Measurements from ENCODE around the gene C16orf92.
A peak's percentile ranks its signal among the peaks of the same experiment; 100 is the strongest.

The C16orf92 gene

DNA sequence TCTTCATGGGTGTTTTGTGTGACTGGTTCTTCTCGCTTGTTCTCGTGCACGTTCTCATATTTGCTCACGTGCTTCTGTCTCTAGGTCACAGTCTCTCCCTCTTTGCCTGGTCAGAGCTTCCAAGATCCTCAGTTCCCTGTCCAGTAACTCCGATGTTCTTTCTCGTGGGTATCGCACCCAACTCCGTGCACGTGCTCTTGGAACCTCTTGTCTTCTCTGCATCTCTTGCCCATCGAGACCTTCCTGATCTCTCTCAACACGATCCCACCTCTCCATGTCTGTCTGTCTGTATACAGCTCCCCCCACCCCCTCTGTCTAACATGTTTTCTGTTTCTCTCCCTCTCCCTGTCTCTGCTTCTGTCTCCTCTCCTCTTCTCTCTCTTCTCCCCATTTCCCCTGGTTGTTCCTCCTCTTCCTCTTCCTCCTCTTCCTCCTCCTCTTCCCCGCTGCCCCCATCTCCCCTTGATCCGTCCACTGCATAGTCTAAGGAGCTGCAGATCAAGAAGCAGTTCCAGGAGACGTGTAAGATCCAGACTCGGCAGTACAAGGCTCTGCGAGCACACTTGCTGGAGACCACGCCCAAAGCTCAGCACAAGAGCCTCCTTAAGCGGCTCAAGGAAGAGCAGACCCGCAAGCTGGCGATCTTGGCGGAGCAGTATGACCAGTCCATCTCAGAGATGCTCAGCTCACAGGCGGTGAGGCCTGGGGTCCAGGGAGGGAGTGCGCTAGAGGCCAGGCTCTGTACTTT lies 33.7 kb upstream of the C16orf92 start:
- no peak for DNase-seq

DNA sequence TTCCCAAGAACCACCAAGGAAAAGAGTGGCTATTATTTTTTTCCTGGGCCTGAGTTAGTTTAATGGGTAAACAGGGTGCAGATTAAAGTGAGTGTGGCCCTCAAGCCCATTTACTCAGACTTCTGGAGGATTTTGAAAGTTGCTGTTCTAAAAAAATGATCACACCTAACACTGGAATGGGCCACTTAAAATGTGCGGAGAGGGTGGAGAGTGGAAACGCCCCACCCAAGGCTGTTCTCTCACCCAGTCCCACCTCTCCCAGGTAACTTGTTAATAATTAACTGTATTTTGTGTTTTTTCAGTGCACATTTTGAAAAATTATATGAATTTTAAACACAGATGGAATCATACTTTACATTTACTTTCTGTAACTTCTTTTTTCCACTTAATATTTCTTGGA lies 33.0 kb upstream of the C16orf92 start:
- no peak for DNase-seq

DNA sequence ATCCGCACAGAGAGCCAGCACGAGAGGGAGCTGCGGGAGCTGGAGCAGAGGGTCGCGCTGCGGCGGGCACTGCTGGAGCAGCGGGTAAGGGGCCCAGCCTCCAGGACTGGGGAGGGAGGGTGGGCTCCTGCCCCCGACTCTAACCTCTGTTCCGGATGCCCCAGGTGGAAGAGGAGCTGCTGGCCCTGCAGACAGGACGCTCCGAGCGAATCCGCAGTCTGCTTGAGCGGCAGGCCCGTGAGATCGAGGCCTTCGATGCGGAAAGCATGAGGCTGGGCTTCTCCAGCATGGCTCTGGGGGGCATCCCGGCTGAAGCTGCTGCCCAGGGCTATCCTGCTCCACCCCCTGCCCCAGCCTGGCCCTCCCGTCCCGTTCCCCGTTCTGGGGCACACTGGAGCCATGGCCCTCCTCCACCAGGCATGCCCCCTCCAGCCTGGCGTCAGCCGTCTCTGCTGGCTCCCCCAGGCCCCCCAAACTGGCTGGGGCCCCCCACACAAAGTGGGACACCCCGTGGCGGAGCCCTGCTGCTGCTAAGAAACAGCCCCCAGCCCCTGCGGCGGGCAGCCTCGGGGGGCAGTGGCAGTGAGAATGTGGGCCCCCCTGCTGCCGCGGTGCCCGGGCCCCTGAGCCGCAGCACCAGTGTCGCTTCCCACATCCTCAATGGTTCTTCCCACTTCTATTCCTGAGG lies 32.0 kb upstream of the C16orf92 start:
- no peak for DNase-seq

DNA sequence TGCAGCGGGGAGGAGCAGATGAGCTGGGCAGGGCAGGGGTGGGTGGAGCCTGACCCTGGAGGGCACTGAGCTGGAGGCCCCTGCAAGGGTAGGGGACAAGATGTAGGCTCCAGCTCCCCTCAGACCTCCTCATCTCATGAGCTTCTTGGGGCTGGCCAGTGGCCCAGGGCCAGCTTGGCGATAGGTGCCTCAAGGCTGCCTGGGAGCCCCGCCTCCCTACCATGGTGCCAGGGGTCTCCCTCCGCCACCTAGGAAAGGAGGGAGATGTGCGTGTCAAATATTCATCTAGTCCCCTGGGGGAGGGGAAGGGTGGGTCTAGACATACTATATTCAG lies 31.5 kb upstream of the C16orf92 start:
- no peak for DNase-seq

DNA sequence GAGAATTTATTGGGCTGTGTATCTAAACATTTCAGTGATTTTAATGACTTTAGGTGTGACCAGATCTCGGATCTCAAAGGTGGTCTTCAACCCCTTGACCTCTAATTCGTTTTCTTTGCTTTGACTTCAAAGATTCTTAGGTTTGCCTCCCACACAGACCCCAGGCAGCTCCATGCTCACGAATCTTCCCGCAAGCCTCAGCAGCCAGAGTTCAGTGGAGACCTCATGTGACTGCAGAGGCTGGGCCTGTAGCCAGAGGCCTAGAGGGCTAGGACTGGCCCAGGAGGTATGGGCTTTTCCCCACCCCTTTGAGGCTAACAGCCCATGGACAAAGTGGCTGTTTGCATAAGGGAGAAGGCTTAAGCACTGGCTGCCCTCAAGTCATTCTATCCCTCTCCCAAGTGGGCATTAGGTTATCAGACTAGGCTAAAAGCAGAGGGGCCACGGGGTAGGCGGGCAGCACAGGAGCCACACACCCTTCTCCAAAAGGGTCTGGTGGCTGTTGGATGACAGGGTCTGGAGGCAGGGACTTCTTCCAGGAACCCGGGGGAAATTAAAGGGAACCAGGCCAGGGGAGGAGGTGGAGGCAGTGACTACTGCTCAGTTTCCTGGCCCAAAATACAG lies 30.5 kb upstream of the C16orf92 start:
- no peak for DNase-seq

DNA sequence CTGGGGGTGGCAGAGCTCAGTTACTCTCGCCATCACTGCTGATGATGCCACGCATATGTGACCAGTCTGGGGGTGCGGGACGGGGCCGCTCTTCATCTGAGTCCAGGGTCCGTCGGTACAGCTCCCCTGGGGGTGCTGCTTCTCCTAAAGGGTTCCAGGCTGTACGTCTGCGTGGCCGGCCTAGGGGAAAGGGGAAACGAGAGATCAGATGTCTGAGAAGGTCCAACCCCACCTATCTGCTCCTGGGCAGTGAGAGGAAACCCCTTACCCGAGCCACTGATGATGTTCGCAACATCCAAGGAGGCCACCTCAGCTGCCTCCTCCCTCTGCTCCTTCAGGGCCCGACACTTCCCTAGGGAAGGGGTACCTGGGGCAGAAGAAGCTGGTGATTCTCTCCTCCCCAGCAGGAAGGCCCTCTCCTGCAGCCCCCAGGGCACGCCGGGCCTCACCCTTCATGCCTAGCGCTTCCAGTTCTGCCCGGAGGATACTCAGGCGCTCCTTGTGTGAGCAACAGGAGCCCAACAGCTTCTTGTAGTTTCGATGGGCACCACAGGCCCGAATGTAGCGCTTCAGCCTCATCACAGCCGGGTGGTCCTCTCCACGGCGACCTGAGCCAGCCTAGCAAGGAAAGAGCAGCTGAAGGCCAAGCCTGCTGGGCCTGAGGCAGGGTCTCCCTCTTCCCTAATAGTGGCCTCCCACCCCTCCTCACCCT lies 29.7 kb upstream of the C16orf92 start:
- no peak for DNase-seq

DNA sequence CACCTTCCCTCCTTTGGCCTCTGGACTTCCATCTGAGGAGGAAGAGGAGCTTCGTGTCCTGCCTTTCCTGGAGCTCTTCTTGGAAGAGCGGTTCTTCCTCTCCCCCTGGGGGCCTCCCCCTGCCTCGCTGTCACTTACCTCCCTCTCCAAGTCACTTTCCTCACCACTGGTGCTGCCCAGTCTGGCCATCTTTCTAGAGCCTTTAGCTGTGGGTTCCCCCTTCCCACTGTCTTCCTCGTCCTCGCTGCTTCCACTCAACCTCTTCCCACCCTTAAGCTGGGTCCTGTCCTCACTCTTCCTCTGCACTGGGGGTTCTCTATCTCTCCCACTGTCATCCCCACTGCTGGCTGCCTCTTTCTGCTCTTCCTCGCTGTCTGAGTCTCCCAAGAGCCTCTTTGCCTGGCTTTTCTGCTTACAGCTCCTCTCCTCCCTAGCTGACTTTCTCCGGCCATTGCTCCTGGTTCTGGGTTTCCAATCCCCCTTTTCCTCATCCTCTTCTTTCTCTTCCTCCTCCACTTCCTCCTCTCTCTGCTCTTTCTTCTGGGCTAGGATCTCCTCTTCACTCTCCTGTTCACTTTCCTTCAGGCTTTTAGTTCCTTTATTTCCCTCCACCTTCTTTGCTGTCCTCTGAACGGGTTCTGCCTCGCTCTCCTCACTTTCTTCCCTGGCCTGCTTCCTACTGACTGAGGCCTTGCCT lies 28.9 kb upstream of the C16orf92 start:
- DNase-seq, result no peak

DNA sequence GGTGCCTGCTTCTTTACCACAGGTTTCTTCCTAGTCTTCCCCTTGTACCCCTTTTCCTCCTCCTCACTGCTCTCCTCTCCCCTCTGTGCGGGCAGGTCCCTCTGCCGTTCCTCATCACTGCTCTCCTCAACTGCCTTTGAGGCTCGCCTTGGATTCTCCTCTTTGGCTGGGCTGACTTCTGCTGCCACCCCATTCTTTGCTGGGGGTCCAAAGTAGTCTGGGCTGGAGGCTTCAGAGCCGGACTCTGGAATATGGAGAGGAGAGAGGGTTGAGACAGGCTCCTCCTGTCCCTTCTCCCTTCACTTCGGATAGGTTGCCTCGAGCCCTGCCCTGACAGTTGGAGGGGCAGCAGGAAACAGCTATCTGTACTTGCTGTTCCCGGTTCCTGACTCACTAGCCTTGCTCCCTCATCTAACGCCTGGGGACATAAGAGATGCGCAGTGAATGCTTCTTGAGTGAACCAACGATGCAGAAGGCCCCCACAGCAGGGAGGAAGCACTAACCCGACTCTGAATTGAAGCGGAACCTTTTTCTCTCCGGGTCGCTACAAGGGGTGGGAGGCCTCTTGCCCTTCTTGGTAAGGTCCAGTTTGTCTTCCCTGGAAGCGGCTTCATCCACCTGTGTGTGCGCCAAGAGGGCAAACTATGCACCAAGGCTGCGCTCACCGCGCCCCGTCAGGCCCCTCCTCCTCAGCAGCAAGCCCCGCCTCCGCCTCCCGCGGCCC lies 28.2 kb upstream of the C16orf92 start:
- no peak for DNase-seq

DNA sequence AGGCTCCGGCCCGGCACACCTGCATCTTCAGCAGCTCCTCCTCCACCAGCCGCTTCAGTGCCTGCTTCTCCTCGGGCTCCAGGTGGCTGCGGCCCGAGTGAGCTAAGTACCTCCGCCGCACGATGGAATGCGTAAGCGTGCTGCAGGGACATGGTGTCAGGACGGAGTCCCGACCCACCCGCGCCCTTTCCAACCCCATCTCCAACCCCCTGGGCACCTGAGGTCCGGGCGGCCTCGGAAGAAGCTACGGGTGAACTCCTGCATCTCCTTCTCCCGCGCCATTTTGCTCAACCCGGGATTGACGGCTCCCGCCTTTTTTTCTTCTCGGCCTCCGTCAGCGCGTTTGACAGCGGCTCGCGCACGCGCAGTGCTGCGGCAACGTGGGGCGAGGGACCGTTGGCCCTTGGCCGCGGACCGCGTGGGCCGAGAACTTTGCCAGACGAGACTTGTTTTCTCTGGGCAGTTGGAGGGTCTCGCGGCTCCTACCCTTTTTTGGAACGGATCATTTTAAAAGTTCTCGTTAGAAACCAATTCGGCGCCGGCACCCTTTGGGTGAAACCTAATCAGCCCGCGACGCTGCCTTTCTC lies 27.6 kb upstream of the C16orf92 start, which contains the start of gene HIRIP3:
TSS of gene HIRIP3 (minus strand) at position 294 of the 587 bp plus-strand sequence. CDS start at position 282, 12 bp downstream.
- peak; percentile 72 for DNase-seq

DNA sequence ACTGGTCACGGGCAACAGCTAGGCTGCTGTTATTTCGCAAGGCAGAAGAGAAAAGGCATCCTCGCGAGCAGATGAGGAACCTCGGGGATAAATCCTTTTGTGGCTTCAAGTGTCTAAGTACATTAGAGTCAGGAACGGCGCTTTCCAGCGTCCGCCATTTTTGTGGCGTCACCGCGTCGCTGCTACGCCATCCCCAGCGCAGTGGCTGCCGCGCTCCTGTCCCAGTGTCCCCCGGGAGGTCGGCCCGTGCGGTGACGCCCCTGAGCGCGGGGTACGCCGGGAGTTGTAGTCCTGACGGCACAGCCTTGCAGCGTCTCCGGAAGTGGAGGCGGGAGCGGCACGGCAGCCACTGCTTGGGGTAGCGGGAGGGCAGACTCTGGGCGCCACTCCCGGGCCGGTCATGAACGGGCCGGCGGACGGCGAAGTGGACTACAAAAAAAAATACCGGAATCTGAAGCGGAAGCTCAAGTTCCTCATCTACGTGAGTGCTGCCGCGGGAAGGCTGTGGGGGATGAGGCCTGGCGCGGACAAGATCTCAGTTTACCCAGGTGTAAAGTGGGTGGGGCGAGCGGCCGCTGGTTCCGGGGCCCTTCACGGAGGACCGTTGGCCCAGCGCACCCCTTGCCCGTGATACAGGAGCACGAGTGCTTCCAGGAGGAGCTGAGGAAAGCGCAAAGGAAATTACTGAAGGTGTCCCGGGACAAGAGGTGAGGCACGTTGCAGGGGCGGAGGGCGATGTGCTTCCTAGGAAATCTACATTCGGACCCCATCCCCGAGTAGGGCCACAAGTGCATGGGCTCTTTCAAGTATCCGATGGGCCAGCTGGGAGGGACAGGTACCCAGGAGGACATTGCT lies 26.9 kb upstream of the C16orf92 start, which contains the start of gene INO80E:
TSS of gene INO80E (plus strand) at position 331 of the 855 bp plus-strand sequence. CDS start at position 401, 70 bp downstream.
- DNase-seq, result peak; percentile 96

DNA sequence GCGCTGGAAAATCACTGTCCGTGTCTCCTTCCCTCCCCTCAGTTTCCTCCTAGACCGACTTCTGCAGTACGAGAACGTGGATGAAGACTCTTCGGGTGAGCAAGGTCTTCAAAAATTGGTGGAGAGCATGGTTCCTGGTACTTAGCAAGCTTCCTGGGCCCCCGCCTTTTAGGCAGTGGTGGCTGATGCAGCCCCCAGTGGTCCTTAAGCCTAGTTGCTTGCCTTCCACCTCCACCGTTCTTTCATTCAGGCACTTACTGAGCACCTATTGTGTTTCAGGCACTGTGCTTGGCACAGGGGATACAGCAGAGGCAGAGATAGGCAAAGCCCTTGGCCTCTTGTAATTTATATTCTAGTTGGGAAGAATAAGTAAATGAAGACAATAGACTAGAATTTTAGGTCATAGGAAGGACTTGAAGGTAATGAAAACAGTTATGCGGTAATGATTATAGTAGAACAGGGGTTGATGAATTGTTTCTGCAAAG lies 26.2 kb upstream of the C16orf92 start:
- DNase-seq, result no peak

DNA sequence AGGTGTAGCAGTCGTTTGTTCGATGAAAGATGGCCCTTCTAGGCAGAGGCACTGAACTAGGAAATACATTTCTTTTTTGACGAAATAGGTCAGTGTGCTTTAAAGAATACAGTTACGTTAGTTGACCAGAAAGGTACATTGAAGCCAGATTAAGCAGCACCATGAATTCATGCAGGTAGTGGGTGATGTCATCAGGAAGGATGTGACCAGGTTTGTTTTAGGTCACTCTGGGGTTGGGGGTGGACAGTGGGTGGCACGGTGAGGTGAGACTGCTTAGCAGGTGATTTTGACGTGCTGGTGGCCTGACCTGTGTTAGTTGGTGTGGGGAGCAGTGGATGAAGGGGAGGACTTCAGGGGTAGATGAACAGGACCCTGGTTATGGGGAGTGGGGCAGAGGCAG lies 23.4 kb upstream of the C16orf92 start:
- no peak for DNase-seq

DNA sequence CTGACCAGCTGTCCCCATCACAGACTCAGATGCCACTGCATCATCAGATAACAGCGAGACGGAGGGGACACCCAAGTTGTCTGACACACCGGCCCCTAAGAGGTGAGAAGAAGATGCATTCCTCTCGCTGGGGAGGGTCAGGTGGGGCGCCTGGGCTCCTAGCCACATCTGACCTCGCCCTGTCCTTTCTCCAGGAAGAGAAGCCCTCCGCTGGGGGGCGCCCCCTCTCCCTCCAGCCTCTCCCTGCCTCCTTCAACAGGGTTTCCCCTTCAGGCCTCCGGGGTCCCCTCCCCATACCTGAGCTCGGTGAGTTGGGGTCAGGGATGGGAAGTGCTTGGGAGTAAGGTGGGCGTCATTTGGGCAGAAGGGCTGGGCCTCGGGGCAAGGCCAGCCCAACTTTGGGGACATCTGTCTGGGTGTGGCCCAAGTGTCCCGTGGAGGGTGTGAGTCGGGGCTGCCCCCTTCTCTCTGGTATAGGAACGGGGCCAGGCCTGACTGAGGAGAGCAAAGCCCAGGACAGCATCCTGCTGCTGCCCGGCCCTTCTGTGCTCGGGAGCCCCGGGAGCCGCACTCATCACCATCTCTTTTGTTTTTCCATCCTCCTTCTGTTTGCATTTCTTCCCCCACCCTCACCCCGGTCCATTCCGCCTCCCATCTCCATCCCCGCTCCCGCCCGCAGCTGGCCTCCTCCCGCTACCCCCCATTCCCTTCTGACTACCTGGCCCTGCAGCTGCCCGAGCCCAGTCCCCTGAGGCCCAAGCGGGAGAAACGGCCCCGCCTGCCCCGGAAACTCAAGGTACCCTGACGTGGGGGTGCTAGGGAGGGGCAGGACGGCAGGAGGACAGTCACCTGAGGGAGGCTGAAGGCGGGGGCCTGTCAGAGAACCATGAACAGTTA lies 22.0 kb upstream of the C16orf92 start:
- DNase-seq, result no peak

DNA sequence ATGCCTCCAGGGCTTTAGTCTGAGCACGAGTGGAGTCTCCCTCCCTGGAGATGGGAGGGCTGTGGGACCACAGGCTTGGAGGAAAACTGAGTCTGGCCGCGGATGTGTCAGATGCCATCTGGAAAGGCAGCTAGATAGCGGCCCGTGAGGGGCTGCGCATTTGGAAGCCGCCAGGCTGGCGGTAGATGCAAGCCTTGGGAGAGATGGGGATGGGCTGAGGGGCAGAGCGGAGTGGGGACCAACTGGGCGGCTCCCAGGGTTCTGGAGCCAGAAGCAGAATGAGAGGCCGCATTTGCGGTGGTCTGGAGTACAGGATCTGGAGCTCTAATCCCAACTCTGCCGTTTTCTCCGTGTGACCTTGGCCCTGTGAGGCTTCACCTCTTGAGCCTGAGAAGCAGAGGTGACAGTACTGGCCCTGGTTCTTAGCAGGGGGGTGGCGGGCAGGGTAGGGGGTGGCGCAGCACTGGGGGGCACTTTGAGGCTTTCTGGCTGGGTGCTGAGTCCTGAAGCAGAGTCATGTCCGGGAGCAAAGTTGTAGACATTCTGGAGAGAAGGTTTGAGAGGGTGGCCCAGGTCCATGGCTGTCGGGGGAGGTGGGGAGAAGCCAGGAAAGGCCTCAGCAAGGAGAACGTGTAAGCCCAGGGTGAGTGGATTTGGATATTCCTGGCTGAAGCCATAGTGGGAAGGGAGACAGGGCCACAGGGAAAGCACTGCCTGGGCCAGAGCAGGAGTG lies 20.2 kb upstream of the C16orf92 start:
- DNase-seq, result no peak

DNA sequence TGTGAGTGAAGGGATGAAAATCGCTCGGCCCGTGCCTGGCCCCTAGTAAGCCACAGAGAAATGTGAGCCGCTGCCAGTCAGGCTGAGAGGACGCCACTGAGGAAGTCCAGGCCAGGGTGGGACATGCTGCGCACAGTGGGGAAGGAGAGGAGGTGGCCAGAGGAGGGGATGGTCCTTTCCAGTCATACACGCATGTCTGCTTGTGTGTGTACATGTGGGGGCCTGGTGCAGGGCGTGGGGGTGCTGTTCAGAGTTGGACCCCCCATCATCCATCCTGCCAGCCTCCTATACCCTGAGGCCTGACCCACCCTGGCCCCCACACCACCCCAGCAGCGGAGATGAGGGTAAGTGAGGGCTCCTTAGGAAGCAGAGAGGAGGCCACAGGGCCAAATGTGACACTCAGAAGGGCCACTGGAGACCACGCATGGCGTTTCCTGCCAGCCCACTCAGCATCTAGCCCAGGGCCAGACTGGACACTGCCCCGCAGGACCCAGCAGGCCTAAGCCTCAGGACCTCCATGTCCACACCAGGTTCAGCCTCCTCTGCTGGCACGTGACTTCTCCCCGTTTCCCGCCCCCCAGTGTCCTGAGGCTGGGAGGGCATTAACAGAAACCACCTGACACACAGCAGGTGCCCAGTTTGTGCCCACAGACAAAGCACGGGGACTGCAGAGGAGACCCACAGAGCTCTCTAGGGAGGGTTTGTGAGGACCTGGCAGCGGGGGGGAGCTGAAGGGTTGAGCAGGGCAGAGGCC lies 19.2 kb upstream of the C16orf92 start:
- DNase-seq, result no peak

DNA sequence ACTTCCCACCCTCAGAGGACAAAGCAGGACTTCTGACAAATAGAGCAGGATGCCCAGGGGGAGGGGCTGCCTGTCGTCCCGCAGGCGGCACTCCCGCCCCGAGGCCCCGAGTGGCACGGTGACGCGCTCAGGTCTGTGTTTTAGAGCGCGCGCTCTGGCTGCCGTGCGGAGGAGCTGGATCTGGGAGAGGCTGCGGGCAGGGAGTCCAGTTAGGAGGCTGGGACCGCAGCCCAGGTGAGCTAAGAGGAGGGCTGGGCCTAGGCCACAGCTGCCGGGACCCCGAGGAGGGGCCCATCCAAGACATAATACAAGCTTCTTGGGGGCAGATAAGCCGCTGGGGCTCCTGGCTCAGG lies 18.6 kb upstream of the C16orf92 start:
- DNase-seq, result peak; percentile 83

DNA sequence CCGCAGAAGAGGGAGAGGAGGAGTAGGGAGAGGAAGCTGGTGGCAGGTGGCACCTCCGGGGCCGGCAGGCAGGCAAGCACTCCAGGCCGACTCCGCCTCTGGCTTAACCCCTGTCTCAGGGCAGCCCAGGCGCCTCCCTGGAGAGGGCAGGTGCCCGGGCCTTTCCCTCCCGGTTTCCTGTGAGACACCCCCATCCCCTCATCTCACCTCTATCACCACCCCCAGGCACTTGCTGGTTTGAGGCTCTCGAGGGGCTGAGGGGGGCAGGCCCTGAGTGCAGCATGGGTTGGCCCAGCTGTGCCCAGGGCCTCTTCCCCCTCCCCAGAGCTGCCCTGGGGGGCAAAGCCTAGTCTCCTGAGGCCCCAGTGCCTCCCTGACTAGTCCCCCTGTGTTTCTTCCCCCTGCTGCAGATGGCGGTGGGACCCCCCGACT lies 18.2 kb upstream of the C16orf92 start:
- DNase-seq, result peak; percentile 83
